WTC11 (cell line): ENCODE results near the gene IRF7.

Experiments used
- CREB1 ChIP-seq: sonication (generic); formaldehyde crosslinking; IDR thresholded peaks from 2 replicates; pipeline ENCODE4 v1.8.0; 2023; ENCODE audit warnings: mild to moderate bottlenecking, missing genetic modification reagents
- E2F4 ChIP-seq: sonication (generic); formaldehyde crosslinking; IDR thresholded peaks from 2 replicates; pipeline ENCODE4 v1.8.1; 2022; ENCODE audit warnings: low read depth, mild to moderate bottlenecking, moderate library complexity, missing genetic modification reagents, borderline replicate concordance
- ETV6 ChIP-seq: sonication (generic); formaldehyde crosslinking; IDR thresholded peaks from 2 replicates; pipeline ENCODE4 v1.8.1; 2022; ENCODE audit warnings: mild to moderate bottlenecking, missing genetic modification reagents
- OVOL2 ChIP-seq: fragments of 250-450 bp; sonication (Bioruptor Pico); IDR thresholded peaks from 2 replicates; pipeline ENCODE4 v1.9.0; 2021; ENCODE audit warnings: mild to moderate bottlenecking, borderline replicate concordance
- STAT6 ChIP-seq: sonication (generic); formaldehyde crosslinking; conservative IDR thresholded peaks from 2 replicates; pipeline ENCODE4 v1.8.1; 2023; ENCODE audit warnings: mild to moderate bottlenecking, low read depth, missing genetic modification reagents, moderate library complexity
- TCF7 ChIP-seq: sonication (generic); formaldehyde crosslinking; IDR thresholded peaks from 2 replicates; pipeline ENCODE4 v1.8.0; 2022; ENCODE audit warnings: mild to moderate bottlenecking, low read depth, missing genetic modification reagents, moderate library complexity
- ZBTB43 ChIP-seq: sonication (generic); formaldehyde crosslinking; IDR thresholded peaks from 2 replicates; pipeline ENCODE4 v1.8.1; 2023; ENCODE audit warnings: mild to moderate bottlenecking, missing genetic modification reagents
- ZNF232 ChIP-seq: sonication (generic); formaldehyde crosslinking; IDR thresholded peaks from 2 replicates; pipeline ENCODE4 v1.8.0; 2022; ENCODE audit warnings: mild to moderate bottlenecking, missing genetic modification reagents
- TF ChIP-seq, protein P1 (sequence below): fragments of 200-600 bp; IDR thresholded peaks from 2 replicates; pipeline ENCODE4 v1.8.0; 2022; ENCODE audit warnings: antibody characterized with exemption
- TF ChIP-seq, protein P2 (sequence below): sonication (generic); formaldehyde crosslinking; conservative IDR thresholded peaks from 2 replicates; pipeline ENCODE4 v1.8.1; 2022; ENCODE audit warnings: mild to moderate bottlenecking, missing genetic modification reagents
- TF ChIP-seq, protein P3 (sequence below): sonication (generic); formaldehyde crosslinking; IDR thresholded peaks from 2 replicates; pipeline ENCODE4 v1.8.0; 2022; ENCODE audit warnings: missing genetic modification reagents

- TF ChIP-seq, protein P1, sequence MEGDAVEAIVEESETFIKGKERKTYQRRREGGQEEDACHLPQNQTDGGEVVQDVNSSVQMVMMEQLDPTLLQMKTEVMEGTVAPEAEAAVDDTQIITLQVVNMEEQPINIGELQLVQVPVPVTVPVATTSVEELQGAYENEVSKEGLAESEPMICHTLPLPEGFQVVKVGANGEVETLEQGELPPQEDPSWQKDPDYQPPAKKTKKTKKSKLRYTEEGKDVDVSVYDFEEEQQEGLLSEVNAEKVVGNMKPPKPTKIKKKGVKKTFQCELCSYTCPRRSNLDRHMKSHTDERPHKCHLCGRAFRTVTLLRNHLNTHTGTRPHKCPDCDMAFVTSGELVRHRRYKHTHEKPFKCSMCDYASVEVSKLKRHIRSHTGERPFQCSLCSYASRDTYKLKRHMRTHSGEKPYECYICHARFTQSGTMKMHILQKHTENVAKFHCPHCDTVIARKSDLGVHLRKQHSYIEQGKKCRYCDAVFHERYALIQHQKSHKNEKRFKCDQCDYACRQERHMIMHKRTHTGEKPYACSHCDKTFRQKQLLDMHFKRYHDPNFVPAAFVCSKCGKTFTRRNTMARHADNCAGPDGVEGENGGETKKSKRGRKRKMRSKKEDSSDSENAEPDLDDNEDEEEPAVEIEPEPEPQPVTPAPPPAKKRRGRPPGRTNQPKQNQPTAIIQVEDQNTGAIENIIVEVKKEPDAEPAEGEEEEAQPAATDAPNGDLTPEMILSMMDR, result no peak
- TF ChIP-seq, protein P2, sequence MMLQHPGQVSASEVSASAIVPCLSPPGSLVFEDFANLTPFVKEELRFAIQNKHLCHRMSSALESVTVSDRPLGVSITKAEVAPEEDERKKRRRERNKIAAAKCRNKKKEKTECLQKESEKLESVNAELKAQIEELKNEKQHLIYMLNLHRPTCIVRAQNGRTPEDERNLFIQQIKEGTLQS (CRISPR knock-in tag), result no peak
- no peak for TF ChIP-seq ETV6 (CRISPR knock-in tag)
- no peak for TF ChIP-seq ZNF232 (CRISPR knock-in tag)
- TF ChIP-seq, protein P3, sequence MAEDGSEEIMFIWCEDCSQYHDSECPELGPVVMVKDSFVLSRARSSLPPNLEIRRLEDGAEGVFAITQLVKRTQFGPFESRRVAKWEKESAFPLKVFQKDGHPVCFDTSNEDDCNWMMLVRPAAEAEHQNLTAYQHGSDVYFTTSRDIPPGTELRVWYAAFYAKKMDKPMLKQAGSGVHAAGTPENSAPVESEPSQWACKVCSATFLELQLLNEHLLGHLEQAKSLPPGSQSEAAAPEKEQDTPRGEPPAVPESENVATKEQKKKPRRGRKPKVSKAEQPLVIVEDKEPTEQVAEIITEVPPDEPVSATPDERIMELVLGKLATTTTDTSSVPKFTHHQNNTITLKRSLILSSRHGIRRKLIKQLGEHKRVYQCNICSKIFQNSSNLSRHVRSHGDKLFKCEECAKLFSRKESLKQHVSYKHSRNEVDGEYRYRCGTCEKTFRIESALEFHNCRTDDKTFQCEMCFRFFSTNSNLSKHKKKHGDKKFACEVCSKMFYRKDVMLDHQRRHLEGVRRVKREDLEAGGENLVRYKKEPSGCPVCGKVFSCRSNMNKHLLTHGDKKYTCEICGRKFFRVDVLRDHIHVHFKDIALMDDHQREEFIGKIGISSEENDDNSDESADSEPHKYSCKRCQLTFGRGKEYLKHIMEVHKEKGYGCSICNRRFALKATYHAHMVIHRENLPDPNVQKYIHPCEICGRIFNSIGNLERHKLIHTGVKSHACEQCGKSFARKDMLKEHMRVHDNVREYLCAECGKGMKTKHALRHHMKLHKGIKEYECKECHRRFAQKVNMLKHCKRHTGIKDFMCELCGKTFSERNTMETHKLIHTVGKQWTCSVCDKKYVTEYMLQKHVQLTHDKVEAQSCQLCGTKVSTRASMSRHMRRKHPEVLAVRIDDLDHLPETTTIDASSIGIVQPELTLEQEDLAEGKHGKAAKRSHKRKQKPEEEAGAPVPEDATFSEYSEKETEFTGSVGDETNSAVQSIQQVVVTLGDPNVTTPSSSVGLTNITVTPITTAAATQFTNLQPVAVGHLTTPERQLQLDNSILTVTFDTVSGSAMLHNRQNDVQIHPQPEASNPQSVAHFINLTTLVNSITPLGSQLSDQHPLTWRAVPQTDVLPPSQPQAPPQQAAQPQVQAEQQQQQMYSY, result no peak
- TF ChIP-seq CREB1 (CRISPR knock-in tag), result no peak
- no peak for TF ChIP-seq E2F4 (CRISPR knock-in tag)
- no peak for TF ChIP-seq OVOL2 (CRISPR knock-in tag)
- TF ChIP-seq ZBTB43 (CRISPR knock-in tag), result no peak
- TF ChIP-seq STAT6 (CRISPR knock-in tag), result no peak
- TF ChIP-seq TCF7 (CRISPR knock-in tag), result no peak
Observed at GRCh38 chr11:612961-613300, 2.8 kb downstream of the IRF7 start.
